NCI-H1092 (cell line): Measurements from ENCODE around the gene ZNF324.
A peak's percentile ranks its signal among the peaks of the same experiment; 100 is the strongest.
"Not testable (repeated sequence)": the region's sequence is repeated elsewhere in the genome, so short reads cannot be mapped to it uniquely, and the experiment has no call there.

Experiments
- DNase-seq: peaks from one replicate; lab custom pipeline; 2025; lab: John Stamatoyannopoulos, UW

ZNF324 gene

GRCh38 chr19:58471736-58472135 lies 4.9 kb downstream of the ZNF324 start:
- no peak for DNase-seq

DNA sequence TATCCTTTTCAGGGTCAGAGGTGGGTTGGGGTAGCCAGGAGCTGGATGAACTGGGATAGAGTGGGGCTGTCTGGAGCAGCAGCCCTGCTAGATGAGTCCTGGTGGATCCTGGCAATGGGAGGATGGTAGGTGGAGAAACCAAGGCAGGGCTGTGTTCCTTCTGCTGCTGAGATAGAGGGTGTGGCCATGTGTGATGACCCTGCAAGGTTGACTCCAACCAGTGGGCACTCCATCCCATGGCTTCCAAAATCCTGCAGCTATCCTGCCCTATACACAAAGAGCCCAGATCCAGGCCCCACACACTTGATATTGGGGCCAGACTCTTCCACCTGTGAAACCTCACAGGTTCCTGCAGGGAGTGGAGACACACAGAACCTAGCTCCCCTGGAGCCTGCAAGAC lies 6.9 kb downstream of the ZNF324 start:
- no peak for DNase-seq

GRCh38 chr19:58474291-58474996 lies 7.6 kb downstream of the ZNF324 start:
- DNase-seq = no peak

DNA sequence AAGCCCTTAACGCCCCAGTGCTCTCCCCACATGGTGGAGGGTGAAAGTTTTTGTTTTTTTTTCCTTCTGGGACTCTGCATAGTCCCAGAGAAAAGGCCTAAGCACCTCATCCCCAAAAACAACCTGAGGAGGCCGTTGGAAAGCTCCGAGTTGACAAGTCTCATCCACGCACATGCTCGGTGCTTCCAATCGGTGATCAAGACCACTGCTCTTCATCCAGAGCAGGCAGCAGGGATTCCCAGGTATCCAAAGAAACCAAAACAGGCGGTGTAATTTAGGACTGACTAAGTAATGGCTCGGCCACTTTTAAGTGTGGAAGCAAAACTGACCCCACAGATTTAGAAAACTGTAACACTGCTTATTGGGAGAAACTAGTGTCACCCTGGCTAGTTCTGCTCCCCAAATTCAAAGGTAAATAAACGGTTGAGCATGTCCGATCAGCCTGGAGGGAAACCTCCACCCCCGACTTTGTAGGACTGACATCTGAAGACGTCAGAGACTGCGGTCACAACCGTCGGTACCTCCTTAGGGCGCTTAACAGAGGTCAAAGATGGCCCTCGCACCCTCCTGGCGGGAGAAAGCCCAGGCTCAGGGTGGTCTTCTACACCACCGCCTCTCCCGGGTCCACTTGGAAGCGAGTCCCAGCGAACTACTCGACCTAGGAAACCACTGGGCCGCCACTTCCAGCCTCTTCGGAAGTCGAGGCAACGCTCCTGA lies 8.3 kb downstream of the ZNF324 start:
- no peak for DNase-seq

DNA sequence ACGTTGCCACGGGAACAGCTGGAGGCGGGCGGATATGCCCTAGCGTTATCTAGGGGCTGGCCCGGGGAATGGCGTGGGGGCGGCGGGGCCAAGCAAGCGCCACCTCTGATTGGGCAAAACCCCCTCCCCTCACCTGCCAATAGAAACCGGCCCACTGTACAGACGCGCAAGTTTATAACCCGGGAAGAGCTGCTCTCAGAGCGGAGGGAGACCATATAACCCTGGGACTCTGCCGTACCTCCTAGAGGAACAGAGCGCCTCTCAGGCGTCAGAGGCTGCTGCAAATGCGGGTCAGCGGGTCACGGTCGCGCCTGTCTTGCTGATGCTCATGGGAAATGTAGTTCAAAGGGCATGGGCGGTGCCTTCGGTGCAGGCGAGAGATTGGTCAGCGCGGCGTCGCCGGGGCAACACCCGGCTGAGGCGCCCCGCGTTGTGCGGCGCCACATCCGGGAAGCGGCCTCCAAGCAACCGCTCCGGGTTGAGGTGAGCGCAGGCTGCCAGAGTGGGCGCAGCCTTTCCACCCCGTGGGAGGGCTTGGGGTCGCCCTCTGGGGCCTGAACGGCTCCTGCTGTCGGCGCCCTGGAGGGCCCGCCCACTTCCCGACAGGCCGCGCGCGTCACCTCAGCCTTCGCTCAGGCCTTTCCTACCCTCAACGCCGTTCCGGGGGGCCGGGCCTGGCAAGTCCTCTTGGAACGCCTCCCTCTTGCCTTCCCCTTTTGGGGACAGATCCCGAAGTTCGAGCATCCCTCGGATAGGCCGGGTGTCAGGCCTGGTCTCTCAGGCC lies 9.0 kb downstream of the ZNF324 start, which contains the start of gene ZNF446:
ZNF446 (plus strand) TSS at position 639 of the 784 bp plus-strand sequence. CDS start 867 bp downstream, outside the sequence.
- DNase-seq = peak; percentile 84

DNA sequence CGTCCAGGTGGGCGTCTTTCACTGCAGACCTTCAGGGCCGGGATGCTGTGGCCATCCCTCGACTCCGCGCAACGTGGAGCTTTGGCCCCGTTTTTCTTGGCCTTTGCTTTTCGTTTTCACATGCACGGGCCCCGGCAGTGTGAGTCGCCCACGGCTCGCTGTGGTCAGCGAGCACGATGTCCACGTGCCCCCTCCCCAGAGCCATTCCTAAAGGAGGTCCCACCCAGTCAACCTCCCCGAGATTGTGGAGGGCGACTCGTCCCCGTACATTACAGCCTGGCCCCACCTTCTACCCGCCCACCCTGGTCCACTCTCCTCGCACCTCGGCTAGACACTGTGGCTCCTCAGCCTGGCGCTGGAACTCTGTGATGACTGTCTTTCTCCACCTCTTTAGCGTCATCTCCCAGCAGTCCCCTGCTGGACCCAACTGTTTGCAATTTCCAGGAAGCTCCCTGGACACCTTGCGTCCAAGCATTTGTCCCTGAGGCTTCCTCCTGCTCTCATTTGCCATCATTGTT lies 9.7 kb downstream of the ZNF324 start:
- DNase-seq = no peak

DNA sequence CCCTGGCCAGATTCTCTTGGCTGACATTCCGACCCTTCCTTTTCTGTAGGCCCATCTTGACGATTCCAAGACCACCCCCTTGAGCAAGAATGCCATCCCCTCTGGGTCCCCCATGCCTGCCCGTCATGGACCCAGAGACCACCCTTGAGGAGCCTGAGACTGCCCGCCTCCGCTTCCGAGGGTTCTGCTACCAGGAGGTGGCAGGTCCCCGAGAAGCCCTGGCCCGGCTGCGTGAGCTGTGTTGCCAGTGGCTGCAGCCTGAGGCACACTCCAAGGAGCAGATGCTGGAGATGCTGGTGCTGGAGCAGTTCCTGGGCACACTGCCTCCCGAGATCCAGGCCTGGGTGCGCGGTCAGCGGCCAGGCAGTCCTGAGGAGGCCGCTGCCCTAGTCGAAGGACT lies 10.2 kb downstream of the ZNF324 start:
- DNase-seq = no peak

GRCh38 chr19:58477871-58478270 lies 11.0 kb downstream of the ZNF324 start:
- no peak for DNase-seq

DNA sequence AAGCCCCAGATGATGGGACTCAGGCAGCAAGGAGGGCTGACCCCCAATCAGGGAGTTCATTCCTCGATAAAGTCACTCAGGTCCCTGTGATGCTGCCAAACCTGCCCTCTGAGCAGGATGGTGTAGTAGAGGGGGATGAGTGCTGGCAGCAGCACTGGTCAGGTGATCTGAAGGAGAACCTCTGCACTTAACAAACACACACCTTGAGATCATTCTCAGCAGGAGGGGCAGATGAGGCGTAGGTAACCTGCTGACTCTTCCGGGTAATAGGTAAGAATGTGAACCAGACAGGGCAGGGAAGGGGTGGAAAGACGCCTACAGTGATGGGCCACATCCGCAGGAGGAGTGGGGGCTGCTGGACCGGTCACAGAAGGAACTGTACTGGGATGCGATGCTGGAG lies 12.4 kb downstream of the ZNF324 start:
- no peak for DNase-seq

GRCh38 chr19:58479736-58480480 lies 13.0 kb downstream of the ZNF324 start:
- no peak for DNase-seq

DNA sequence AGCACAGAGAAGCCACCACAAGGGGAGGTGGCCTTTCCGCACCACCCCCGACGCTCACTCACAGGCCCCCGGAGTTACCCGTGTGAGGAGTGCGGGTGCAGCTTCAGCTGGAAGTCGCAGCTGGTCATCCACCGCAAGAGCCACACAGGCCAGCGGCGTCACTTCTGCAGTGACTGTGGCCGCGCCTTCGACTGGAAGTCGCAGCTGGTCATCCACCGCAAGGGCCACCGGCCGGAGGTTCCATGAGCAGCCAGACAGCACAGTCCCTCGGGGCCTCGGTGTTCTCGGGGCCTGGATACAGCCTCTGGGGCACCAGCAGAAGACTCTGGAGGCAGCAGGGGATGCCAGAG lies 13.6 kb downstream of the ZNF324 start:
- no peak for DNase-seq

DNA sequence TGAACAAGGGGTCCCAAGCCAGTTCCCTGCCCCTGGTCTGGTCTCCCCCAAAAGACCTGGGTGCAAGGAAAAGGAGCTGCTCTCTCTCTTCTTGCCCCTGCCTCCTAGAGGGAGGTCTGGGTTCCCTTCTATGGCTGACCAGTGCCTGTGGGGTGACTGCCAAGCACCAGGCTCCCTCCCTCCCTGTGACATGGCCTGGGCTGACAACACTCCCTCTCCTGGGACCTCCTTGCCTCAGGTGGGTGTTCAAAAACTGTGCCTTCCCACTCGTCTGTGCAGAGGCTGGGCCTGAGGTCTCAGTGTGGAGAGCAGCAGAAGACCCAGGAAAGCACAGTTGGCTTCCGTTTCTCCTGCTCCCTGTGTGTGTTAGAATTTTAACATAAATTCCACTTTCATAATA lies 14.0 kb downstream of the ZNF324 start:
- DNase-seq = no peak

DNA sequence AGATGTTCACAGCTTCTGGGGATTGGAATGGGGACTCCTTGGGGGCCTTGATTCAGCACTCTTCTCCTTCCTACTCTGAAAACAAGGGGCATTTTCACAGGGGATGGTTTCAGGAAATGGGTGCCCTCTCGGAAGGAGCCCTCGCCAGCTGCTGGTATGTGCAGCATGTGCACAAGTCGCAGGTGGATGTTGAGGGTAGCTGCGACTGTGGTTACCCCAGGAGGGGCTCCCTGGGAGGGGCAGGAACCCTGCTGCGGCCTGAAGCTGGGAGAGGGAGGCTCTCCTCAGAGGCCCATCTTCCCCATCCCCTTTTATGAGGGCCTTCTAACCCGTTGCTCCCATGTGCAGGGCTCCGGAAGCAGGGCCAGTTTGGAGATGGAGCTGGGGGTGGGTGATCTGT lies 15.5 kb downstream of the ZNF324 start:
- DNase-seq = no peak

DNA sequence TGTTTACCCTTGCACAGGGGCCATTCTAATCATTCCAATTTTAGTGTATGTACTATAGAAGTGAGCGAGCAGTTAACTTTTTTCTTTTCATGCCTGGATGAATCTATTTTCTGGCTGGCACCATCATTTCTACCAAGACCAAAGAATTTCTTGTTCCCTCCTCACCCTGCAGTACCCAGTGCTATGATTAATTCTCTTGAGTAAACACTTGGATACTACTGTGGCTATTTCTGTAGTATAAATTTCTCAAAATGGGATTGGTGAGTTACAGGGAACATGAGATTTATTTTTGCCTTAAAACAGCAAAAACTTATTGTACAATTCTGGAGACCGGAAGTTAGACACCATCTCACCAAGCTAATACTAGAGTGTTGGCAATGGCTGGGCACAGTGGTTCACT lies 16.9 kb downstream of the ZNF324 start:
- no peak for DNase-seq

DNA sequence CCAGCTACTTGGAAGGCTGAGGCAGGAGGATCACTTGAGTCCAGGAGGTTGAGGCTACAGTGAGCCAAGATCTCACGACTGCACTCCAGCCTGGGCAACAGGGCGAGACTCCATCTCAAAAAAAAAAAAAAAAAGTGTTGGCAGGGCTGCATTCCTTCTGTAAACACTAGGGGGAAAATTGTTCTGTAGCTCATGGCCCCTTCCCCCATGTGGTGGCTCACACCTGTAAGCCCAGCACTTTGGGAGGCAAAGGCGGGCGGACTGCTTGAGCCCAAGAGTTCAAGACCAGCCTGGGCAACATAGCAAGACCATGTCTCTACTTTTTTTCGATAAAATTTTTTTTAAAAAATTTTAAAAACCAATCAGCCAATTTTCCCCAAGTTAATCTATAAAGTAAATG lies 17.5 kb downstream of the ZNF324 start:
- not testable (repeated sequence) for DNase-seq

DNA sequence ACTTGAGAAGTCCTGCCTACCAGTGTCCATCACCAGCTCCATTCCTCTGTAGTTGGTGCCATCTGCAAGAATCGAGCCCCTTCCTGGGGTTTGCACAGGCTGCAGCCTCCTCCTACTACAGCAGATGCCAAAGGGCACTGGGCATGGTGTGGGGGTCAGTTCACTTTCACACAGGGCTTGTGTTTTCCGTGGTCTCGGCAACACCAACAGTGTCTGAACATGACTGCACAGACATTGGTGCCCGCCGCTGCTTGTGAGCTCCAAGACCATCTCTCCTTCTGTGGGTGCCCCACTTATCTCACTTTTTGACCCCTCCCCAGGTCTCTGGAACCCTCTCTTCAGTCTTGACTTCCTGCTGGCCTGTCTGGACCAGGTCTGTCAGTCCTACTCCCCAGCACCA lies 24.5 kb downstream of the ZNF324 start:
- DNase-seq = no peak

- no peak for DNase-seq
Measured at GRCh38 chr19:58492265-58492664, 25.4 kb downstream of the ZNF324 start.

- DNase-seq = no peak
Measured at GRCh38 chr19:58497634-58498170, 30.8 kb downstream of the ZNF324 start.

GRCh38 chr19:58498316-58499020 lies 31.6 kb downstream of the ZNF324 start:
- DNase-seq = no peak

DNA sequence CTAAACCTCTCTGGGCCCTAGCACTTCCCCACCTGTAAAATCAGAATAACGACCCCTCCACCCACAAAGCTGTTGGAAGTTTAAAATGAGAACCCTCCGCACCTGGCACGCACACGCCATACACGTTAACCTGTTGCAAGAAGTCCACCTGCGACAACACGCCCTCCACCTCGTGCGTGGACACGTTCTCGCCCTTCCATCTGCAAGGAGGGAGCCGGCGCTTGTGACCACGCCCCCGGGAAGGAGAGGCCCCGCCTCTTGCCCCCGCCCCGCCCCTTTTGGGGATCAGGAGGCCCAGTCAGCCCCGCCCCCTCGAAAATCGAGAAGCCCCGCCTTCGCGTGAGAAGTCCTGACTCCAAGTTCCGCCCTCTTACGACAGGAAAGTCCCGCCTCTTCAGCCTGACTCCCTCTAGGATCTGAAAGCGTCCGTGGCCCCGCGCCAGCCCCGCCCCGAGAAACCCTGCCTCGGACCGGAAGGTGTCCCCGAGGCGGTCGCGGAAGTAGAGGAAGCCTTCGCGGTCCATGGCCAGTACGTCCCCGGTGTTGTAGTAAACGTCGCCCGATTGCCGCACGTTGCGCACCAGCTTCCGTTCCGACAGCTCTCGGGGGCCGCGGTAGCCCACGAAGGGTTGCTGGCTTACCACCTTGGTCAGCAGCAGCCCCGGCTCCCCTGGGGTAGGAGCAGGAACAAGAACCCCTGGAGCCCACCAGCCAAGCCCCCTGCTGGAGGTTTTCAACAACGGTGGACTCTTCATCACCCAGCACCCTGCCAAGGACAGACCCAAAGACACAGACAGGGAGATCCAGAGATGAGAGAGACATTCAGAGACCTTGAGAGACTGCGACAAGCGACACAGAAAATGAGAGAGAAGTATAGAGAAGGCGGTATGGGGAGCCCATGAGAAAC lies 32.4 kb downstream of the ZNF324 start:
- peak; percentile 97 for DNase-seq
